Activated naive CD8-positive, alpha-beta T cell treated with anti-CD3 and anti-CD28 coated beads, Interleukin-2, amount 50 U/mL, for 24 hours (primary cell): ENCODE measurements around the gene SLC29A1.

Source experiments
- ATAC-seq: fragments of 150-1000 bp; cut with Tn5 transposase; one replicate; pipeline ENCODE4 v1.10.0; 2021
- DNase-seq: peaks from one replicate; pipeline ENCODE4 v3.0.0; 2021
- H3K27ac Mint-ChIP-seq: one replicate; pipeline ENCODE4 v1.8.0; 2021; ENCODE audit warnings: mild to moderate bottlenecking, mixed read lengths
- H3K27me3 Mint-ChIP-seq: one replicate; pipeline ENCODE4 v1.8.0; 2021; ENCODE audit warnings: mixed read lengths
- H3K36me3 Mint-ChIP-seq: one replicate; pipeline ENCODE4 v1.8.0; 2021; ENCODE audit warnings: low read depth, mixed read lengths
- H3K4me1 Mint-ChIP-seq: one replicate; pipeline ENCODE4 v1.8.0; 2021; ENCODE audit warnings: mixed read lengths
- H3K4me3 Mint-ChIP-seq: one replicate; pipeline ENCODE4 v1.8.0; 2021; ENCODE audit warnings: mild to moderate bottlenecking, moderate library complexity, mixed read lengths
- H3K9me3 Mint-ChIP-seq: one replicate; pipeline ENCODE4 v1.8.0; 2021; ENCODE audit warnings: mixed read lengths

The SLC29A1 gene

DNA sequence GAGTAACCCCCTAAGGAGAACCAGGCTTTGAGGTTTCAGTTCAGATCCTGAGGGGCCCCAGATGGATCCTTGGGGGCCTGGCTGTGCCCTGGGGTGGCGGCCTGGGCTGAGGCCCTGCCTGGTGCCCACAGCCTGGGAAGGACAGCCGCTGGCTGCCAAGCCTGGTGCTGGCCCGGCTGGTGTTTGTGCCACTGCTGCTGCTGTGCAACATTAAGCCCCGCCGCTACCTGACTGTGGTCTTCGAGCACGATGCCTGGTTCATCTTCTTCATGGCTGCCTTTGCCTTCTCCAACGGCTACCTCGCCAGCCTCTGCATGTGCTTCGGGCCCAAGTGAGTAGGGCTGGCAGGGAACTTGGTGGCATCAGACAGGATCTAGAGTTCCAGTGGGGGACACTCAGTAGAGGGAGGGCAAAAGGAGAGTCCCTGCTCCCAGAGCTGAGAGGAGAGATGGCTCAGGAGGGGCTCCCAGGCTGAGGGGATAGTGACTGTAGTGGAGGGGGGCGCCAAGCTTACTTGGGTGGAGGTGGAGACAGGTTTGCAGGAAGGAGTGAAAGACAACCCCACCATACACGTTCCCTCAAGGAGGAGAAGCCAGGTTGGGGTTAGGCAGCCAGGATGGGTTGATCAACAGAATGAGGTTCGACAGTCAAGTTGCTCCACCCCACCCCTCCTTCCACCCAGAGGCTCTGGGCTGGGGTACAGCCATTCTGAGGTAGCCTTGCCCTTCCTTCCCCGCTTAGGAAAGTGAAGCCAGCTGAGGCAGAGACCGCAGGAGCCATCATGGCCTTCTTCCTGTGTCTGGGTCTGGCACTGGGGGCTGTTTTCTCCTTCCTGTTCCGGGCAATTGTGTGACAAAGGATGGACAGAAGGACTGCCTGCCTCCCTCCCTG, 9.5 kb downstream of the SLC29A1 start:
- no peak for ATAC-seq
- Mint-ChIP-seq H3K4me3 (no peak overlapping the region), H3K36me3 (peaks cover 46% of the 10 kb centered on the region), H3K27me3 (no peaks in the 10 kb centered on the region), H3K4me1 (peaks cover 16% of the 10 kb centered on the region), H3K27ac (no peak overlapping the region), H3K9me3 (no peaks in the 10 kb centered on the region)
- no peak for DNase-seq

DNA sequence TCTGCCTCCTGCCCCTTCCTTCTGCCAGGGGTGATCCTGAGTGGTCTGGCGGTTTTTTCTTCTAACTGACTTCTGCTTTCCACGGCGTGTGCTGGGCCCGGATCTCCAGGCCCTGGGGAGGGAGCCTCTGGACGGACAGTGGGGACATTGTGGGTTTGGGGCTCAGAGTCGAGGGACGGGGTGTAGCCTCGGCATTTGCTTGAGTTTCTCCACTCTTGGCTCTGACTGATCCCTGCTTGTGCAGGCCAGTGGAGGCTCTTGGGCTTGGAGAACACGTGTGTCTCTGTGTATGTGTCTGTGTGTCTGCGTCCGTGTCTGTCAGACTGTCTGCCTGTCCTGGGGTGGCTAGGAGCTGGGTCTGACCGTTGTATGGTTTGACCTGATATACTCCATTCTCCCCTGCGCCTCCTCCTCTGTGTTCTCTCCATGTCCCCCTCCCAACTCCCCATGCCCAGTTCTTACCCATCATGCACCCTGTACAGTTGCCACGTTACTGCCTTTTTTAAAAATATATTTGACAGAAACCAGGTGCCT, 10.2 kb downstream of the SLC29A1 start:
- H3K27ac Mint-ChIP-seq, result no peak overlapping the region

DNA sequence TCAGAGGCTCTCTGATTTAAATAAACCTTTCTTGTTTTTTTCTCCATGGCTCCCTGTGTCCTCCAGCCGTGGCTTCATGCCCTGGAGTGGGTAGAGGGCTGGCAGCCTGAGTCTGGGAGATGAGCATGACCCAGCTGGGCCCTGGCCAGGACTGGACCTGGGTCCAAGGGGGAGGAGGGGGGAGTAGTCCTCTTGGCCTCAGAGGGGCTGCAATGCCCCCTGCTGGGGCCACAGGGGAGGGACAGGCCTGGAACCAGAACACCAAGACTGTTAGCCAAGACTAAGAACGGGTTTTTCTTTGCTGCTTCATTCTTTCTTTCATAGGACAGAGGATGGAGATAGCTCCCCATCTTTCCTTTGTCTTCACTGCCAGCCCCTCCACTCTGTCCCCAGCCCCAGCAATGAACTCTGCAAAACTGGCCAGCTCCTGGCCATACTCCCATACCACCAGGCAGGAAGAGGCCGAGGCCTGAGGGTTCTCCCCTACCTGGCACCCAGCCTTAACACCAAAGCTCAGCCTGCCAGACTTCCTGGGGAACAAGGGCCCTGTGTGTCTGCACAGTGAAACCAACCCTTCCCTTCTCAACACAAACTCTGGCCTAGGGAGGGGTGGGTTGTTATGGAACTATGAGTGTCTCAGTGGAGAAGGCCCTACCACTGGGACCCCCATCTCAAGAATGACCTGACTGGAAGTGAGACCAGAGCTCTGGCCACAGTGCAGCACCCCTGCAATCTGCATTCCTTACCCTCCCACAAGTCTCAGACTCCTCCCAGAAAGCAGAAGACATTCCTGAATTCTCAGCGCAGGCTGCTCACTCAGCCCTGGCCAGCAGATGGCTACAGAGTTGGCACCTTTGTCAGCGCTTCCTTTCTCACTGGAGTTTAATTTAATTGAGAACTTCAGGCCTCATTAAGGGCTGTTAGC, 11.0 kb downstream of the SLC29A1 start:
- Mint-ChIP-seq H3K27me3 (no peaks in the 10 kb centered on the region), H3K4me1 (peaks cover 31% of the 10 kb centered on the region), H3K9me3 (no peaks in the 10 kb centered on the region), H3K36me3 (peaks cover 41% of the 10 kb centered on the region), H3K4me3 (no peak overlapping the region), H3K27ac (no peak overlapping the region)
- ATAC-seq (no peak), DNase-seq (no peak)

More for the DNA sequence above, 10.2 kb downstream of the SLC29A1 start:
- Mint-ChIP-seq H3K4me3 (no peak overlapping the region), H3K27me3 (no peaks in the 10 kb centered on the region), H3K9me3 (no peaks in the 10 kb centered on the region), H3K4me1 (peaks cover 24% of the 10 kb centered on the region), H3K36me3 (peaks cover 46% of the 10 kb centered on the region)
- DNase-seq (no peak), ATAC-seq (no peak)

DNA sequence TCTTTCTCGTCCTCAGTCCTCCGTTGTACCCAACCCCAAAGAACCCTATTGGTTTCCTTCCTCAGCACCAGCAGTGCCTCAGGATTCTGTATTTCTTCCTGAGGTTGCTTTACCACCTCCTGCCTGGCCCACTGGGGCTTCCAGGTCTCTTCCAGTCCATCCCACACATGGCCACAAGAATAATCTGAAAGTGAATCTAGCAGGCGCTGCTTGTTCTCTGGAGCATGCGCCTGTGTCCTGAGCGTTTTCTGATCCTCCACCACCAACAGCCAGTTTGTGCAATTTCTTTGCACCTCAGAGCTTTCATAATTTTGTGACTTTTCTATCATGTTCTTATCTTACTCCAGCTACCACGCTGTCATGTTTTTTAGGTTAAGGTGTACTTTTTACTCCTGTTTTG, 11.9 kb downstream of the SLC29A1 start:
- Mint-ChIP-seq H3K27me3 (no peaks in the 10 kb centered on the region), H3K36me3 (peaks cover 35% of the 10 kb centered on the region), H3K4me1 (peaks cover 32% of the 10 kb centered on the region), H3K4me3 (no peak overlapping the region), H3K27ac (no peak overlapping the region), H3K9me3 (no peaks in the 10 kb centered on the region)
- ATAC-seq (no peak), DNase-seq (no peak)

DNA sequence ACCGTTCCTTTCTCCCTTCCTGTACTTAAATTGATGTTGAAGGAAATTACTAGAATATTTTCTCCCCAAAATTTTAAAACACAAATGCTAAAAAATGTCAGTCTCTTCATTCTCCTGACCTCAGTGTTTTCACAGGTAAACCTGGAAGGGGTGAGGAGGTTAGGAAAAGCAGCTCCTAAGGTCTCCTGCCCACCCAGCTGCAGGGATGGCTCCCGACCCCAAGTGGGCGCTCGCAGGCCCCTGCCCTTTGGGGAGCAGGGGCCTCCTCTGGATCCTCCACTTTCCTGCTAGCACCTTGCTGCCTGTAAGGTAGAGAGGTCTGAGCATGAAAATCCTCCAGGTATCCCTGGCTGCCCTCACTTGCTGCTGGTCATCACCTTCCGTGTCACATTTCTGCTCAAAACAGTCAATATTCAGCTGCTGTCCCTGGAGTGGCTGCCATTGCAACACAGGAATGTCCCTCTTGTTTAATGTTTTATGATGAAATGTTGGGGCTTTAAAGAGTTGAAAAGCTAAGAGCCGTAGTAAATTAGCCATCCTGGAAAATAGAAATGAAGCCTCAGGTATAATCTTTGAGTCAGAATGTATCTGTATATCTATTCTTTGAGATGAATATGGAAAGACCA, 12.6 kb downstream of the SLC29A1 start:
- Mint-ChIP-seq H3K4me1 (peaks cover 32% of the 10 kb centered on the region), H3K9me3 (no peaks in the 10 kb centered on the region), H3K36me3 (peaks cover 28% of the 10 kb centered on the region), H3K4me3 (no peak overlapping the region), H3K27me3 (no peaks in the 10 kb centered on the region), H3K27ac (no peak overlapping the region)
- ATAC-seq (no peak), DNase-seq (no peak)

DNA sequence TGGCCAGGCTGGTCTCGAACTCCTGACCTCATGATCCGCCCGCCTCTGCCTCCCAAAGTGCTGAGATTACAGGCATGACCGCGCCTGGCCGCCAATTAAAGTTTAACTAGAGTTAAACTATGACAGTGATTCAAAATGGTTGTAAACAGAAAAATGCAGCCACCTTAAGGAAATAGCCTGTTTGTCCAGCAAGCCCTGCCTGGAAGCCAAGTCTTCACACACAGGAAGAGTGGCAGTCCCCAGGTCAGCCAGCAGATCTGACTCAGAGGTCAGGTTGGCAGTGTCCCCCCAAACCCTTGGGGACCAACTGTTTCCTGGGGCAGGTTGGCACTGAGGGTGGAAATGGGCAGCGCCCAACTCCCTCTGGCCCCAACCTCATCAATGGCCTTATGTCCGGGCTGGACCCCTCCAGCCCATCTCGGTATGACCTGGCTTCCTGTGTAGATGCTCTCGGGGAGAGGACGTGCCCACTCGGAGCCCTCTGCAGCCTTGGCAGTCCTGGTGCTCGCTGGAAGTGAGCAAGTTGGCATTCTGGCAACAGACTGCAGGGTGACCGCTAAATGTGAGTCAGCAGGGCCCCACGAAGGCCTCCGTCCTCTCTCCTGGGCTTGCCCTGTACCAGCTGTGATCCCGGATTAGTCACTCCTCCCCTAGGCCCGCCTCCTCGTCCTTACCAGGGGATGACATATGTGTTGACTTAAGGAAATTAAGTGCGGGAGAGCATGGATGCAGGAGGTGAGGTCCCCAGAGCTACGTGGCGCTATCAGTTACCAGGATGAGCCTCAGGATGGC, 13.8 kb downstream of the SLC29A1 start:
- Mint-ChIP-seq H3K36me3 (peaks cover 24% of the 10 kb centered on the region), H3K4me3 (peak overlapping the region; percentile 78), H3K27me3 (no peaks in the 10 kb centered on the region), H3K4me1 (peaks cover 32% of the 10 kb centered on the region), H3K27ac (peak overlapping the region; percentile 91), H3K9me3 (no peaks in the 10 kb centered on the region)
- peak; percentile 85 for ATAC-seq
- DNase-seq, result peak; percentile 72

DNA sequence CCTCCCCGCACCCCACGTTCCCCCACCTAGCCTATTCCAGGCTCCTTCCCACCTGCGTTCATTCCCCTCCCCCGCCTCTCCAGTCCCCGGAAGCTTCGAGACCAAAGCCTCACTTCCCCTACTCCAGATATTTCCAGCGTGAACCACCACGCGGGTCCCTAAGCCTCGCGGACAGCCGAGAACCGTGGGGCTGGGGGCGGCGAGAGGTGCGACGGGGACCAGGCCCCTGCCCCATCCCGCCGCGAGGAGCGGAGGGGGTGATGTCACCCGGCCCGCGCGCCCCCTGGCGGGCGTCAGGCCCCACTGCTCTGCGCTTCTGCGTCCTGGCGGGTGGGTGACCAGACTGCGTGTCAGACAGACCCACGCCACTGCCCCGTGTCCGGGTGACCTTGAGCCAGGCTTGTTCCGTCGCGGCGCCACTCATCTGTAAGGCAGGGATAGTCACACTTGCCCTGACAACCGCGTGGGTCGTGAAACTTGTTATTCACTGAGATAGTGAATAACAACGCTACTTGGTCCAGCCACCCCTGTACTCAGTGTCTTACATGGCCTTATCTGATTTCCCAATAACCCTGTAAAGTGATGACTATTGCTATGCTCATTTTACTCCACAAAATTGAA, 14.5 kb downstream of the SLC29A1 start:
- H3K36me3 Mint-ChIP-seq, result peaks cover 21% of the 10 kb centered on the region
- peaks cover 32% of the 10 kb centered on the region for H3K4me1 Mint-ChIP-seq
- peak overlapping the region; percentile 78 for H3K4me3 Mint-ChIP-seq
- ATAC-seq (peak; percentile 71), DNase-seq (peak; percentile 83)
- peak overlapping the region; percentile 91 for H3K27ac Mint-ChIP-seq
- H3K9me3 Mint-ChIP-seq, result no peaks in the 10 kb centered on the region
- H3K27me3 Mint-ChIP-seq, result no peaks in the 10 kb centered on the region

DNA sequence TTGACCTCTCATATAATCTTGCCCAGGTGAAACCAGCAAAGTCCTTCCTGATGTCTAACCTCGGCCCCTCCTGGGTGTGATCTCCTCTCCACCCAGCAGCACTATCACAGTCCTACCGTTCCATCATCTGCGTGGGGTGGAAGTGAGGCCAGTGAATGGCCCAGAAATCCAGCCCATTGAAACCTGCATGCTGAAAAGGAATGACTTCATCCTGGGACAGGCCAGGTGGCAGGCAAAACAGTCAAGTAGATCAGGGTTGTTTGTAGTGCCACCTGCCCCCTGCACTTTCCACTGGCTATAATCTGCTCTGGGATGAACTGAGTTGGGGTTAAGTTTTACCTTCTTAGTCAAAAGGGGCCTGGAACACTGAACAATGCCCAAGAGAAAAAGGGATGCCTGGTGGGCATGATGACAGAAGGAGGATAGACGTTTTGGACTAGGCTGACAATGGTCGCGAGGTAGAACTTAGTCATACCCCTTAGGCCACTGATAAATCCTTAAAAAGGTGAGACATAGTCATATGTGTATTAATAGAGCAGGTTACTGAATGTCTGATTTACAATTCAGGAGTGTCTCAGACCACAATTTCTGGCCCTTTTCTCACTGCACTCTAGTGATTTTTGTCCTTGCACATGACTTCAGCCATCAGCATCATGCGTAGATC, 15.4 kb downstream of the SLC29A1 start:
- Mint-ChIP-seq H3K4me3 (peak overlapping the region; percentile 78), H3K27ac (peak overlapping the region; percentile 91), H3K36me3 (peaks cover 15% of the 10 kb centered on the region), H3K9me3 (no peaks in the 10 kb centered on the region), H3K27me3 (no peaks in the 10 kb centered on the region), H3K4me1 (peaks cover 32% of the 10 kb centered on the region)
- ATAC-seq (no peak), DNase-seq (no peak)

DNA sequence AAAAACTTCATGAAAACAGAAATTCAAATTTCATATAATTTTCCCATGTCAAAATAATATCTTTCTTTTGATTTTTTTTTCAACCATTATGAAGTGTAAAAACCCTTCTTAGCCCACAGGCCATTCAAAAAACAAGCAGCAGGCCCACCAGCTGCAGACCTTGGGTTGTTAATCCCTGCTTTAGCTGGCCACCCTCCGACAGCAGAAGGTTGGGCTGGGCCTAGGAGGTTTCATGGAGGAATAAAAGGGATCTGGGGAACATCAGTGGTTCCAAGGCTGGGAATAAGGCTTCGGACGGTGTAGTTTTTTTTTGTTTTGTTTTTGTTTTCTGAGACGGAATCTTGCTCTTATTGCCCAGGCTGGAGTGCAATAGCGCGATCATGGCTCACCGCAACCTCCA, 19.9 kb downstream of the SLC29A1 start:
- Mint-ChIP-seq H3K4me1 (peaks cover 35% of the 10 kb centered on the region), H3K36me3 (peaks cover 16% of the 10 kb centered on the region), H3K27me3 (peaks cover 5% of the 10 kb centered on the region), H3K27ac (no peak overlapping the region), H3K4me3 (no peak overlapping the region), H3K9me3 (no peaks in the 10 kb centered on the region)
- DNase-seq (no peak), ATAC-seq (no peak)

DNA sequence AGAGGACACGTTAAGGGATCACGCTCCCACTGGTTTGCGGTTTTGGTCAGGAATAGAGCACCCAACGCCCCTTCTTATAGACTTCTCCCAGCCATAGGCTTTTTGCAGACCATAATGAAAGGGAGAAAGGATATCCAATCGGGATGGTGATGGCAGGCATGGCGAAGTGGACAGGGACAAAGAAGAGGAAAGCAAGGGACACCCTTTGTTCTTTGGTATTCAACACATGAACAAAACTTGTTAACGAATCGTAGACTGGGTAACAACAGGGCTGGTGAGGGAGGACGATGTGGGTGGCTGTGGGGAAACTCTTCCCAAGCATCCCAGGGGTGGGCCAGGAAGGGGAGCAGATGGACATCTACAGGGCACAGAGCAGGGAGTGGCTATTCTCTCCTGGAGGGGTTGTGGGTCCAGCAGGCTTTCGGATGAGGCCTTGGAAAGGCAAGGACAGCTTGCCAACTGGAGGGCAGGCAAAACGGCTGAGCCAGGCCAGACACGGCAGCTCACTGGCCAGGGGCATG, 22.1 kb downstream of the SLC29A1 start:
- peak overlapping the region; percentile 100 for H3K27ac Mint-ChIP-seq
- peaks cover 45% of the 10 kb centered on the region for H3K4me1 Mint-ChIP-seq
- no peaks in the 10 kb centered on the region for H3K9me3 Mint-ChIP-seq
- H3K27me3 Mint-ChIP-seq, result peaks cover 5% of the 10 kb centered on the region
- ATAC-seq (no peak), DNase-seq (no peak)
- peaks cover 37% of the 10 kb centered on the region for H3K36me3 Mint-ChIP-seq
- peak overlapping the region; percentile 100 for H3K4me3 Mint-ChIP-seq

DNA sequence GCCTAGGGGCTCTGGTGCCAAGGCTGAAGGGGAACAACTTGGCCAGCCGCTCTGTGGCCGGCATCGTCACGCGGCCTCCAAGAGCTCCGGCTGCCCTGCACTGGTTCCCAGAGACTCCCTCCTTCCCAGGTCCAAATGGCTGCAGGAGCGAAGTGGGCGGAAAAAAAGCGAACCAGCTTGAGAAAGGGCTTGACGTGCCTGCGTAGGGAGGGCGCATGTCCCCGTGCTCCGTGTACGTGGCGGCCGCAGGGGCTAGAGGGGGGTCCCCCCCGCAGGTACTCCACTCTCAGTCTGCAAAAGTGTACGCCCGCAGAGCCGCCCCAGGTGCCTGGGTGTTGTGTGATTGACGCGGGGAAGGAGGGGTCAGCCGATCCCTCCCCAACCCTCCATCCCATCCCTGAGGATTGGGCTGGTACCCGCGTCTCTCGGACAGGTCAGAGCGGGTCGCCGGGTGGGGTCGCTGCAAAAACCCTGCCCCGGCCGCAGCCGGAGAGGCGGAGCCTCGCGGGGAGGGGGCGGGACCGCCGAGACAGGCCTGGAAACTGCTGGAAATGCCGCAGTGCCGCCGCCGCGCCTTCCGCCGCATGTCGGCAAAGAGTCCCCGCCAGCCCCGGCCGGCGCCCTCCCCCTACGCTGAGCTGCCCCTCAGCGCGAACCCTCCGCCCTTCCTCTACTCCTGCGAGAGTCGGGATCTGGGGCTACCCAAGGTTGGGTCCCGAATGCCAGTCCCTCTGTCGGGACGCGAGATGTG, 22.7 kb downstream of the SLC29A1 start:
- Mint-ChIP-seq H3K36me3 (peaks cover 43% of the 10 kb centered on the region), H3K27ac (peak overlapping the region; percentile 100), H3K27me3 (peaks cover 5% of the 10 kb centered on the region), H3K4me3 (peak overlapping the region; percentile 100), H3K4me1 (peaks cover 51% of the 10 kb centered on the region), H3K9me3 (no peaks in the 10 kb centered on the region)
- ATAC-seq, result peak; percentile 63
- peak; percentile 94 for DNase-seq

DNA sequence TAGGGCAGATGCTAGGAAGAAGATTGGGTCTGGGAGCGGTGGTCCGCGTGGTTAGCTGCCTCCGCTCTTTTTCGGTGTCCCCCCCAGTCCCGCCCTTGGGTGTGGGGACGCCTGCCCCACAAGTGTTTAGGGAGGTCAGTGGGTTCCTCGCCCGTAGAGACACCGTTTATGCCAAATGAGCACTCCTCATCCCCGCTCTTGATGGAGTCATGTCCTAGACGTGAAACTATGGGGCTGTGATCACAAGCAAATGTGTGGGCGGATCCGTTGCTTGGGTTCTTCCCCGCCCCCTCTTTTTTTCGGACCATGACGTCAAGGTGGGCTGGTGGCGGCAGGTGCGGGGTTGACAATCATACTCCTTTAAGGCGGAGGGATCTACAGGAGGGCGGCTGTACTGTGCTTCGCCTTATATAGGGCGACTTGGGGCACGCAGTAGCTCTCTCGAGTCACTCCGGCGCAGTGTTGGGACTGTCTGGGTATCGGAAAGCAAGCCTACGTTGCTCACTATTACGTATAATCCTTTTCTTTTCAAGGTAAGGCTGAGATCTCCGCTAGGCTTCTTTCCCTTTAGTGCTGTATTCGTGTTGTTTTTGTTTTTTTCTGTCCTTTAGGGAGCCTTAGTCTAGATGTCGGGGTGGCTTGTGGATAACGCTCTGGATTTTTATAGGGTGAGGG, 23.4 kb downstream of the SLC29A1 start, which contains the start of gene HSP90AB1:
Gene HSP90AB1, plus strand, starts transcription at position 439 of the 675 bp plus-strand sequence. CDS start 1,529 bp downstream, outside the sequence.
- peak; percentile 94 for DNase-seq
- peak within 1 kb of the TSS; percentile 100 for H3K4me3 Mint-ChIP-seq
- peak within 1 kb of the TSS; percentile 100 for H3K27ac Mint-ChIP-seq
- peaks cover 59% of the 10 kb centered on the region for H3K4me1 Mint-ChIP-seq
- peaks cover 50% of the 10 kb centered on the region for H3K36me3 Mint-ChIP-seq
- peaks cover 5% of the 10 kb centered on the region for H3K27me3 Mint-ChIP-seq
- H3K9me3 Mint-ChIP-seq, result no peaks in the 10 kb centered on the region
- ATAC-seq, result peak; percentile 74
